IPS-20b (cell line): Measurements from ENCODE around the gene SORD.

Experiments
- H3K27ac ChIP-seq: one replicate; pipeline ENCODE4 v1.5.1; 2013; ENCODE audit warnings: low read length
- H3K27me3 ChIP-seq: 2 replicates; pipeline ENCODE4 v1.6.1; 2013; ENCODE audit warnings: mild to moderate bottlenecking, low read length, inconsistent platforms; ENCODE audit not compliant: insufficient read depth
- H3K36me3 ChIP-seq: 2 replicates; pipeline ENCODE4 v1.6.1; 2013; ENCODE audit warnings: low read depth, mild to moderate bottlenecking, inconsistent platforms, low read length, moderate library complexity; ENCODE audit not compliant: insufficient read depth
- H3K4me1 ChIP-seq: 2 replicates; pipeline ENCODE4 v1.6.1; 2013; ENCODE audit warnings: mild to moderate bottlenecking, control low read depth, inconsistent platforms, low read length, moderate library complexity; ENCODE audit not compliant: insufficient read depth
- H3K4me3 ChIP-seq: 2 replicates; pipeline ENCODE4 v1.5.1; 2013; ENCODE audit warnings: mild to moderate bottlenecking, low read length, inconsistent platforms
- H3K9ac ChIP-seq: 2 replicates; pipeline ENCODE4 v1.6.1; 2013; ENCODE audit warnings: low read depth, mild to moderate bottlenecking, inconsistent platforms, low read length, moderate library complexity
- H3K9me3 ChIP-seq: 2 replicates; pipeline ENCODE4 v1.6.1; 2013; ENCODE audit warnings: mild to moderate bottlenecking, low read depth, low read length, inconsistent platforms; ENCODE audit not compliant: insufficient read depth

Gene SORD

GRCh38 chr15:45114751-45115085, 91.7 kb downstream of the SORD start:
- Histone ChIP-seq H3K27me3 (peaks cover 99% of the 10 kb centered on the region), H3K27ac (no peak overlapping the region), H3K4me1 (no peaks in the 10 kb centered on the region; the same call in 1 of the 2 replicates), H3K36me3 (no peaks in the 10 kb centered on the region), H3K9me3 (peaks cover 11% of the 10 kb centered on the region; the same call in 1 of the 2 replicates), H3K4me3 (no peak overlapping the region), H3K9ac (no peak overlapping the region)

GRCh38 chr15:45115312-45115820, 92.4 kb downstream of the SORD start:
- Histone ChIP-seq H3K4me3 (no peak overlapping the region), H3K27me3 (peaks cover 99% of the 10 kb centered on the region), H3K36me3 (no peaks in the 10 kb centered on the region), H3K9me3 (peaks cover 11% of the 10 kb centered on the region; the same call in 1 of the 2 replicates), H3K4me1 (no peaks in the 10 kb centered on the region; the same call in 1 of the 2 replicates), H3K9ac (no peak overlapping the region), H3K27ac (no peak overlapping the region)

- Histone ChIP-seq H3K27ac (no peak overlapping the region), H3K36me3 (no peaks in the 10 kb centered on the region), H3K9ac (no peak overlapping the region), H3K27me3 (peaks cover 100% of the 10 kb centered on the region), H3K4me1 (no peaks in the 10 kb centered on the region; the same call in 1 of the 2 replicates), H3K4me3 (no peak overlapping the region), H3K9me3 (peaks cover 11% of the 10 kb centered on the region; the same call in 1 of the 2 replicates)
These were observed 93.0 kb downstream of the SORD start for GRCh38 chr15:45116006-45116481.

DNA sequence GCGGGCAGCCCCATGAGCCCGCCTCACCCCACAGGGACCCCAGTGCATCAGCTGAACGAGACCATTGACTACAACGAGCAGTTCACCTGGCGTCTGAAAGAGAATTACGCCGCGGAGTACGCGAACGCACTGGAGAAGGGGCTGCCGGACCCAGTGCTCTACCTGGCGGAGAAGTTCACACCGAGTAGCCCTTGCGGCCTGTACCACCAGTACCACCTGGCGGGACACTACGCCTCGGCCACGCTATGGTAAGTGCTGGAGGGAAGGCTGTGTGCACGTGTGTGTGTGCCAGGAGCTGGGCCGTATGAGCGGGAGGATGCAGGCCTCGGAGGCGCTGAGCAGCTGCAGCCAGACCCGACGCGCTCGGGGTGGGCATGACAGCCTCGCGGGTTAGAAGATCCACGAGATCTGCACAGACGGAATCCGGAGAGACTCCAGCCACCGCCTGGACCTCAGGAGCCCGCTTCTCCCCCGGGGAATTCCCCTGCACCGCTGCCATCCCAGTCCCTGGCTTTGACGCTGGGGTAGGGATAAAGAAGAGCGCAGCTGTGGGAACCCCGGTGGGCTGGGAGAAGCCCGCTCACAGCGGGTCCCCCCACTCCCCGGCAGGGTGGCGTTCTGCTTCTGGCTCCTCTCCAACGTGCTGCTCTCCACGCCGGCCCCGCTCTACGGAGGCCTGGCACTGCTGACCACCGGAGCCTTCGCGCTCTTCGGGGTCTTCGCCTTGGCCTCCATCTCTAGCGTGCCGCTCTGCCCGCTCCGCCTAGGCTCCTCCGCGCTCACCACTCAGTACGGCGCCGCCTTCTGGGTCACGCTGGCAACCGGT, 93.7 kb downstream of the SORD start:
- Histone ChIP-seq H3K27me3 (peaks cover 100% of the 10 kb centered on the region), H3K27ac (no peak overlapping the region), H3K36me3 (no peaks in the 10 kb centered on the region), H3K4me3 (no peak overlapping the region), H3K9ac (no peak overlapping the region), H3K9me3 (peaks cover 11% of the 10 kb centered on the region; the same call in 1 of the 2 replicates), H3K4me1 (no peaks in the 10 kb centered on the region; the same call in 1 of the 2 replicates)

DNA sequence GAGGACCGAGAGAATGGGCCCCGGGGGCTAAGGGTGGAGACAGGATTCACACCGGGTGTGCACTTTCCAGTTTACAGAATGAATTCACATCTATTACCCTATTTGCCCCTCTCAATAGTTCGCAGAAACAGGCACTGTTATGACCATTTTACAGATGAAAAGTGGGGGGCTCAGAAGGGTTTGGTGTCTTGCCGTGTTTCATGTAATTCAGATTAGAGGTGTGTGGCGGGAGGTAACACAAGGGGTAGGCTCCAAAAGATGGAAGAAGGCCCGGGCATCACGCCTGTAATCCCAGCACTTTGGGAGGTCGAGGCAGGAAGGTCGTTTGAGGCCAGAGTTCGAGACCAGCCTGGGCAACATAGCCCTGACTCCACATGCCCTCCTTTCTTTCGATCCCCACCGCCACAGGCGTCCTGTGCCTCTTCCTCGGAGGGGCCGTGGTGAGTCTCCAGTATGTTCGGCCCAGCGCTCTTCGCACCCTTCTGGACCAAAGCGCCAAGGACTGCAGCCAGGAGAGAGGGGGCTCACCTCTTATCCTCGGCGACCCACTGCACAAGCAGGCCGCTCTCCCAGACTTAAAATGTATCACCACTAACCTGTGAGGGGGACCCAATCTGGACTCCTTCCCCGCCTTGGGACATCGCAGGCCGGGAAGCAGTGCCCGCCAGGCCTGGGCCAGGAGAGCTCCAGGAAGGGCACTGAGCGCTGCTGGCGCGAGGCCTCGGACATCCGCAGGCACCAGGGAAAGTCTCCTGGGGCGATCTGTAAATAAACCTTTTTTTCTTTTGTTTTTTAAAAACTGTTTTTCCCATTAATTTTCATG, 94.5 kb downstream of the SORD start:
- Histone ChIP-seq H3K9me3 (peaks cover 8% of the 10 kb centered on the region; the same call in 1 of the 2 replicates), H3K27me3 (peaks cover 100% of the 10 kb centered on the region), H3K4me3 (peak overlapping the region; percentile 54), H3K9ac (no peak overlapping the region), H3K27ac (no peak overlapping the region), H3K36me3 (no peaks in the 10 kb centered on the region), H3K4me1 (no peaks in the 10 kb centered on the region; the same call in 1 of the 2 replicates)

GRCh38 chr15:45118131-45118588, 95.2 kb downstream of the SORD start:
- Histone ChIP-seq H3K4me1 (no peaks in the 10 kb centered on the region; the same call in 1 of the 2 replicates), H3K9ac (no peak overlapping the region), H3K4me3 (peak overlapping the region; percentile 54; the same call in 1 of the 2 replicates), H3K36me3 (no peaks in the 10 kb centered on the region), H3K27ac (no peak overlapping the region), H3K9me3 (peaks cover 8% of the 10 kb centered on the region; the same call in 1 of the 2 replicates), H3K27me3 (peaks cover 100% of the 10 kb centered on the region)

- Histone ChIP-seq H3K27me3 (peaks cover 100% of the 10 kb centered on the region), H3K9ac (no peak overlapping the region), H3K4me1 (no peaks in the 10 kb centered on the region; the same call in 1 of the 2 replicates)
These were observed 96.0 kb downstream of the SORD start for GRCh38 chr15:45118996-45119395.

DNA sequence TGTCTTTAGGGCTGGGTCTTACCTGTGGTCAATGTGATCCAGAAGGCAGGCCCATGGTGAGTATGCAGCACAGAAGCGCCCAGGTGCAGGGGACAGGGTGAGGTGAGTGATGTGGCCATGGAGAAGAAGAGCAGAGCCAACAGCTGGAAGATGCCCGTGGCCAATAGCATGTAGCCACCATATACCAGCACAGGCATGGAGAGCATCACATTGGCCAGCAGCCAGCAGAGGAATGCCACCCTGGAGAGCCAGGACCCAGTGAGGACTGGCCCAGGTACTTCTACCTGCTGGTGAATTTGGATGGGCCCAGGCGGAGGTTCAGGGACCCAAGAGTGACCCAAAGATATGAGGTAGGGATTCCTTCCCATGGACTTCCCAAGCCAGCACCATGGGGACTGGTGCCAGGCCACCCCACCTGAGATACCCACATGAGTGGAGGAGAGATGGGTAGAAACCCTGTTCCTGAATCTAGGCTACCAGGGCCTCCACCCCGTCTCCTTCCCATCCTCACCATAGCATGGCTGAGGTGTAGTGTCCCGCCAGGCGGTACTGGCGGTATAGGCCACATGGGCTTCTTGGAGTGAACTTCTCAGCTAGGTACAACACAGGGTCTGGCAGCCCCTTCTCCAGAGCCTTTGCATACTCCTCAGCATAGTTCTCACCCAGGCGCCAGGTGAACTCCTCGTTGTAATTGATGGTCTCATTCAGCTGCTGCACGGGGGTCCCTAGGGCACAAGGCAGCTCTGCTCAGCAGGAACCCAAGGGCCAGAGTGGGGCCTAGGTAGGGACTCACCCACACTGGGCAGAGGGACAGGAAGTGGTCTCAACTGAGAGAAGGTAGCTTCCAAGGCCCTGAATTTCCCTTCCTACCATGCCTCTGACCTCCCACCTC, 97.3 kb downstream of the SORD start:
- Histone ChIP-seq H3K9me3 (peaks cover 8% of the 10 kb centered on the region; the same call in 1 of the 2 replicates), H3K36me3 (no peaks in the 10 kb centered on the region), H3K4me3 (no peak overlapping the region), H3K4me1 (no peaks in the 10 kb centered on the region), H3K27ac (no peak overlapping the region), H3K9ac (no peak overlapping the region), H3K27me3 (peaks cover 100% of the 10 kb centered on the region)

More at GRCh38 chr15:45118996-45119395, 96.0 kb downstream of the SORD start:
- Histone ChIP-seq H3K36me3 (no peaks in the 10 kb centered on the region), H3K27ac (no peak overlapping the region), H3K4me3 (no peak overlapping the region), H3K9me3 (peaks cover 8% of the 10 kb centered on the region; the same call in 1 of the 2 replicates)

- Histone ChIP-seq H3K9ac (no peak overlapping the region), H3K27me3 (peaks cover 100% of the 10 kb centered on the region), H3K27ac (no peak overlapping the region), H3K4me1 (no peaks in the 10 kb centered on the region), H3K4me3 (no peak overlapping the region), H3K36me3 (no peaks in the 10 kb centered on the region), H3K9me3 (peaks cover 6% of the 10 kb centered on the region; the same call in 1 of the 2 replicates)
These were observed 98.0 kb downstream of the SORD start for GRCh38 chr15:45121020-45121419.

DNA sequence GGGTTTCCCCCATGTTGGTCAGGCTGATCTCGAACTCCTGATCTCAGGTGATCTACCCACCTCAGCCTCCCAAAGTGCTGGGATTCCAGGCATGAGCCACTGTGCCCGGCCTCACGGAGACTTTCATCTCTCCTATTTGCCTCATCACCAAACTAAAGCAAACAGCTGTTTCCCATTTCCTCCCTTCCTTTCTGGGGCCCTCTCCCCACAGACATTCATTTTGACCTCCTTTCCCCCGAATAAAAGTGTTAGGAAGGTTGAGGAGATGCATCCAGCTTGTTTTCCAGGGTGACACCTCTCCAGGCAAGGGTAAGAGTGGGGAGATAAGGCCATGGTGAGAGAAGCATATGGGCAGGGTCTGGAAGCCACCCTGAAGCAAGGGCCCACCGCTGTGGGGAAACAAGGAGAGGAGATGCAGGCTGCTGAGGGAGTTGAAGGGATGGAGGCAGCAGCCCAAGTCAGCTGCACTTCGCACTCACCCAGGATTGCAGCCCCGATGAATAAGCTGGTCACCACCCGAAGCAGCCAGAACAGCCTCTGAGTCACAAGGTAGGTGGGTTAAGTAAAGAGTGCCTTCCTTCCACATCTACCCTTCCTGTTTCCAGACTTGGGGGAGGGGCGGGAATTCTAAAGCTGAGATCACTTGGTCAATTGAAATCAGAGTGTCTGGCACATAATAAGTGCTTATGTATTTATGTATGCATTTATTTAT, 98.9 kb downstream of the SORD start:
- Histone ChIP-seq H3K4me1 (no peaks in the 10 kb centered on the region), H3K27me3 (peaks cover 100% of the 10 kb centered on the region), H3K9me3 (no peaks in the 10 kb centered on the region; the same call in 1 of the 2 replicates), H3K27ac (no peak overlapping the region), H3K4me3 (no peak overlapping the region), H3K9ac (no peak overlapping the region), H3K36me3 (no peaks in the 10 kb centered on the region)
